Measurements from ENCODE around the gene RASSF7.

GRCh38 chr11:539971-540481 is 20.7 kb upstream of the RASSF7 start:
- TF ChIP-seq CTCF (IDR thresholded peaks at IDR 0.05; ENCODE audit: extremely low read depth in 1 of 2, insufficient read depth in 1 of 2, low read depth in 1 of 2, low read length in 2 of 2) (no peak), EZH2 (IDR thresholded peaks at IDR 0.05; ENCODE audit: borderline replicate concordance, low read depth, low read length, severe bottlenecking) (no peak), POLR2A (IDR thresholded peaks at IDR 0.05; ENCODE audit: low read depth, low read length) (no peak), POLR2AphosphoS5 (IDR thresholded peaks at IDR 0.05; ENCODE audit: insufficient read depth, low read depth, low read length) (no peak), MAX (IDR thresholded peaks at IDR 0.05; ENCODE audit: insufficient read depth, insufficient read length) (no peak), MYC (IDR thresholded peaks at IDR 0.05; ENCODE audit: low read depth, low read length) (no peak), FOS (IDR thresholded peaks at IDR 0.05; ENCODE audit: borderline replicate concordance, insufficient read depth, low read length) (no peak), JUN (IDR thresholded peaks at IDR 0.05; ENCODE audit: borderline replicate concordance, insufficient read depth, insufficient read length, low read depth) (no peak)
